Osteoblast (primary cell): Measurements from ENCODE around the gene OR2G3. TPM values are rescaled to one million over a fixed set of nuclear protein-coding genes. Genes with fewer than 3 reads are reported as not detected.

Experiments
- DNase-seq: peaks from one replicate; pipeline ENCODE4 v3.0.0; 2011; ENCODE audit warnings: low spot score, mixed read lengths; ENCODE audit not compliant: insufficient read length; ENCODE audit errors: missing footprints
- H2AFZ ChIP-seq: 2 replicates; pipeline ENCODE4 v1.6.0; 2011; ENCODE audit warnings: mild to moderate bottlenecking, low read length
- H3K27ac ChIP-seq: 2 replicates; pipeline ENCODE4 v1.5.1; 2011; ENCODE audit warnings: mild to moderate bottlenecking, low read depth, low read length, moderate library complexity
- H3K27me3 ChIP-seq: 2 replicates; pipeline ENCODE4 v1.6.0; 2012; ENCODE audit warnings: mild to moderate bottlenecking, control low read depth, inconsistent platforms, low read length, moderate library complexity; ENCODE audit not compliant: insufficient read depth
- H3K36me3 ChIP-seq: 2 replicates; pipeline ENCODE4 v1.5.1; 2011; ENCODE audit warnings: mild to moderate bottlenecking, low read length, control low read depth, moderate library complexity; ENCODE audit not compliant: insufficient read depth
- H3K4me1 ChIP-seq: 2 replicates; pipeline ENCODE4 v1.5.1; 2011; ENCODE audit warnings: mild to moderate bottlenecking, low read length, control low read depth, moderate library complexity; ENCODE audit not compliant: insufficient read depth
- H3K4me2 ChIP-seq: 2 replicates; pipeline ENCODE4 v1.6.0; 2011; ENCODE audit warnings: mild to moderate bottlenecking, low read length; ENCODE audit not compliant: insufficient read depth
- H3K4me3 ChIP-seq: fragments of 200-600 bp; sonication (generic); 3 replicates; pipeline ENCODE4 v1.5.1; 2012; ENCODE audit warnings: mild to moderate bottlenecking, low read length, inconsistent platforms; ENCODE audit not compliant: insufficient read depth
- H3K79me2 ChIP-seq: 2 replicates; pipeline ENCODE4 v1.6.0; 2012; ENCODE audit warnings: mild to moderate bottlenecking, low read length, control low read depth, inconsistent platforms; ENCODE audit not compliant: insufficient read depth
- H3K9me3 ChIP-seq: 2 replicates; pipeline ENCODE4 v1.5.1; 2011; ENCODE audit warnings: low read depth, low read length, control low read depth
- H4K20me1 ChIP-seq: 2 replicates; pipeline ENCODE4 v1.6.0; 2012; ENCODE audit warnings: mild to moderate bottlenecking, low read length, control low read depth; ENCODE audit not compliant: insufficient read depth
- total RNA-seq: library from RNA; depleted of rRNA; stranded (reverse); fragments of >200 nt; gene quantifications from 2 replicates; pipeline ENCODE4 v1.2.3, GENCODE V29; 2012
- TF ChIP-seq, protein P1 (sequence below): IDR thresholded peaks from 2 replicates; pipeline ENCODE4 v1.5.1; 2011; ENCODE audit warnings: mild to moderate bottlenecking, low read depth, low read length, moderate library complexity; ENCODE audit errors: extremely low read depth

Gene OR2G3
- total RNA-seq, result not detected in 2 replicates

DNA sequence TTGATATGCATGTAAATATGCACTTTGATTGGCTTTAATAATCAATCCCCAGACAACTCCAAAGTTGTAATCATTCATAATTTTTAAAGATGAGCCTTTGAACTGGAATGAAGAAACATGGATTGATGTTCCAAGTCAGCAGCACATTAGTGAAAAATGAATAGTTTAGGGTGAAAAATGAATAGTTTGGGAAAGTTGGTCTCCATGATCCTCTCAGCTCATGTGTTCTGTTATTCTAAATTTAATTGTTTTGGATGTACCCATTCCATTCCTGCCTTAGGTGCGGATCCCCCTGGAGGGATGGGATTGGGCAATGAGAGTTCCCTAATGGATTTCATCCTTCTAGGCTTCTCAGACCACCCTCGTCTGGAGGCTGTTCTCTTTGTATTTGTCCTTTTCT is at the start of gene OR2G3:
TSS of gene OR2G3 (plus strand) at position 301 of the 400 bp plus-strand sequence. CDS start at position 301, 0 bp downstream.
- H3K4me3 ChIP-seq, result no peak within 1 kb of the TSS
- TF ChIP-seq, protein P1, sequence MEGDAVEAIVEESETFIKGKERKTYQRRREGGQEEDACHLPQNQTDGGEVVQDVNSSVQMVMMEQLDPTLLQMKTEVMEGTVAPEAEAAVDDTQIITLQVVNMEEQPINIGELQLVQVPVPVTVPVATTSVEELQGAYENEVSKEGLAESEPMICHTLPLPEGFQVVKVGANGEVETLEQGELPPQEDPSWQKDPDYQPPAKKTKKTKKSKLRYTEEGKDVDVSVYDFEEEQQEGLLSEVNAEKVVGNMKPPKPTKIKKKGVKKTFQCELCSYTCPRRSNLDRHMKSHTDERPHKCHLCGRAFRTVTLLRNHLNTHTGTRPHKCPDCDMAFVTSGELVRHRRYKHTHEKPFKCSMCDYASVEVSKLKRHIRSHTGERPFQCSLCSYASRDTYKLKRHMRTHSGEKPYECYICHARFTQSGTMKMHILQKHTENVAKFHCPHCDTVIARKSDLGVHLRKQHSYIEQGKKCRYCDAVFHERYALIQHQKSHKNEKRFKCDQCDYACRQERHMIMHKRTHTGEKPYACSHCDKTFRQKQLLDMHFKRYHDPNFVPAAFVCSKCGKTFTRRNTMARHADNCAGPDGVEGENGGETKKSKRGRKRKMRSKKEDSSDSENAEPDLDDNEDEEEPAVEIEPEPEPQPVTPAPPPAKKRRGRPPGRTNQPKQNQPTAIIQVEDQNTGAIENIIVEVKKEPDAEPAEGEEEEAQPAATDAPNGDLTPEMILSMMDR, result no peak
- H3K79me2 ChIP-seq, result no peaks in the 10 kb centered on the region
- no peak within 1 kb of the TSS for H2AFZ ChIP-seq
- H3K9me3 ChIP-seq, result peaks cover 5% of the 10 kb centered on the region
- no peaks in the 10 kb centered on the region for H3K27me3 ChIP-seq
- H3K27ac ChIP-seq, result no peak within 1 kb of the TSS
- H4K20me1 ChIP-seq, result no peaks in the 10 kb centered on the region
- no peaks in the 10 kb centered on the region for H3K4me1 ChIP-seq
- H3K36me3 ChIP-seq, result no peaks in the 10 kb centered on the region
- DNase-seq, result no peak
- H3K4me2 ChIP-seq, result no peak within 1 kb of the TSS

DNA sequence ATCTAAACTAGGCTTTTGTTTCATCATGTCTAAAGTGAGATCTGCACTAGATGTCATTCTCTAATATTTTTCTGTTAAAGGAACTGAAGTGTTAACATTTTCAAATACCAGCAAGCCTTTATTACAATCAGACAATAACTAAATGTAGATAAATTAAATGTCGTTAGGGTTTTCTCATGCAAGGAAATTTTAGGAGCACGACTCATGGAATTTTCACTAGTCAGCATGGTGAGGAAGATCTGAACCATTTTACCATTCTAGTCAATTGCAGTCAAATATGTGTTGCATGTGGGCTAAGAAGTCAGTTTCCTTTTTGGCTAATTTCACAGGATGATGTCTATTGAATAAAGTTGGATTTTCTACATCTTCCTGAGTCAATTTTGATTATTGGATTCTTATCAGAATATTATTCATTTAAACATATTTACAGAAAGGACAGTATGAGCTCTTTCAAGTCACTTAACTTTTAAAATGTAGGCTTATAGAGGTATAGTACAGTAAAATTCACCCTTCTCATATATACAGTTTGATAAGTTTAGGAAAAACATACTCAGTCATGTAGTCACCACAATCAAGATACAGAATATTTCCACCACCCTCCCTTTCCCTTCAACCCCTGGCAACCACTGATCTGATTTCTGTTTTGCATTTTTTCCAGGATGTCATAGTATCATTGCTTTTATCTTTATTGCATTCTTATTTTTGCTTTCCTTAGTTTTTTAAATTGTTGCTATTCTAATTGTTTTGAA is 47.3 kb upstream of the OR2G3 start:
- no peaks in the 10 kb centered on the region for H3K4me1 ChIP-seq
- H4K20me1 ChIP-seq, result no peaks in the 10 kb centered on the region
- TF ChIP-seq, protein P1, result no peak
- no peak overlapping the region for H3K4me3 ChIP-seq
- no peaks in the 10 kb centered on the region for H3K27me3 ChIP-seq
- H3K4me2 ChIP-seq, result no peak overlapping the region
- no peaks in the 10 kb centered on the region for H3K9me3 ChIP-seq
- H3K79me2 ChIP-seq, result no peaks in the 10 kb centered on the region
- H3K27ac ChIP-seq, result no peak overlapping the region
- no peaks in the 10 kb centered on the region for H3K36me3 ChIP-seq
- DNase-seq, result peak; percentile 39
- no peak overlapping the region for H2AFZ ChIP-seq

DNA sequence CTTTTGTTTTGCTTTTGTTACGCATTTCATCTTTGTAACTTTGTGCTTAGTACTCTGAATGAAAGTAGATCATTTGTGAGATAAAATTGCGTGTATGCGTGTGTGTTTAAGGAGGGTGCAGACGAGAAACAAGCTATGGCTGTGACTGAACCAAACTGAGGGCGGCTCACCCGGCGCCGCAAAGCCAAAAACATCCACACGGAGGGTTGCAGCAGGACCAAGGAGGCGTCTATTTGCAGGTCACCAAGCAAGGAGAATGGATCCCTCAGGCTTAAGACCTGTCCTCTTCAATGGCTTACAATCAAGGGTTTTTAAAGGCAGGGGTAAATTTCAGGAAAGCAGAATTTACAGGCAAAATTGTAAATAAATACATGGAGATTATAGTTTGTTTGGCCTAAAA is 43.7 kb upstream of the OR2G3 start:
- no peaks in the 10 kb centered on the region for H3K36me3 ChIP-seq
- no peak for DNase-seq
- H3K79me2 ChIP-seq, result no peaks in the 10 kb centered on the region
- no peaks in the 10 kb centered on the region for H3K27me3 ChIP-seq
- no peaks in the 10 kb centered on the region for H4K20me1 ChIP-seq
- H3K4me1 ChIP-seq, result no peaks in the 10 kb centered on the region
- no peak overlapping the region for H3K4me3 ChIP-seq
- TF ChIP-seq, protein P1, result no peak
- no peak overlapping the region for H3K27ac ChIP-seq
- no peak overlapping the region for H3K4me2 ChIP-seq
- no peaks in the 10 kb centered on the region for H3K9me3 ChIP-seq
- no peak overlapping the region for H2AFZ ChIP-seq

DNA sequence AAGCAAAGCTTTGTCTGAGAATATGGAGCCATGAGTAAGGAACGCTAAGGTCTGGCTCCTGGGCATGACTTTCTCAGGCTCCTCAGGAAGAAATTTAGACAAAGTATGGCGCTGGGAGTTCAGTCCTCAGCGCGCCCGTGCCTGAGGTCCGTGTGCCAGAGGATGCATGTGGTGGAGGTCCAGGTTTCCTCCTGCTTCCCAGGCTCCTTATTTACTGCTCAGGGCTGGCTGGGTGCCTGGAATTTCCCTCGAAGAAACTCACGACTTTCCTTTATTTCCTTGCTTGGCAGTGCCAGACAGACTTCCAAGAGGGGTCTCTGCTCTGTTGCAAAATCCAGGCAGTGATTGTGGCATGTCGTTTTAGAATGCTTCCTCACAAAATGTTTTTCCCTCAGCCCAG is 43.2 kb upstream of the OR2G3 start:
- no peaks in the 10 kb centered on the region for H4K20me1 ChIP-seq
- no peaks in the 10 kb centered on the region for H3K4me1 ChIP-seq
- no peak for DNase-seq
- H3K36me3 ChIP-seq, result no peaks in the 10 kb centered on the region
- H3K27me3 ChIP-seq, result no peaks in the 10 kb centered on the region
- no peaks in the 10 kb centered on the region for H3K9me3 ChIP-seq
- H3K4me3 ChIP-seq, result no peak overlapping the region
- no peak overlapping the region for H3K27ac ChIP-seq
- TF ChIP-seq, protein P1, result no peak
- H3K4me2 ChIP-seq, result no peak overlapping the region
- no peaks in the 10 kb centered on the region for H3K79me2 ChIP-seq
- H2AFZ ChIP-seq, result no peak overlapping the region
